HG03139 (cell line): Measurements from ENCODE around the gene MYCBP2.
A peak's percentile ranks its signal among the peaks of the same experiment; 100 is the strongest.
"Not testable (repeated sequence)": the region's sequence is repeated elsewhere in the genome, so short reads cannot be mapped to it uniquely, and the experiment has no call there.

Experiments used
- ATAC-seq: cut with Tn5 transposase; IDR thresholded peaks from one replicate; pipeline ENCODE4 v1.9.1; 2021; ENCODE audit not compliant: unreplicated experiment

The MYCBP2 gene

GRCh38 chr13:77337159-77337558, 10.3 kb upstream of the MYCBP2 start:
- no peak for ATAC-seq

GRCh38 chr13:77335543-77335942, 8.6 kb upstream of the MYCBP2 start:
- ATAC-seq, result no peak

- no peak for ATAC-seq
Observed at GRCh38 chr13:77333594-77333993, 6.7 kb upstream of the MYCBP2 start.

- no peak for ATAC-seq
Observed at GRCh38 chr13:77331421-77331820, 4.5 kb upstream of the MYCBP2 start.

- ATAC-seq, result no peak
Observed at GRCh38 chr13:77329911-77330584, 3.2 kb upstream of the MYCBP2 start.

- ATAC-seq, result peak; percentile 55
Observed at GRCh38 chr13:77329133-77329910, 2.4 kb upstream of the MYCBP2 start.

GRCh38 chr13:77328819-77329132, 1.9 kb upstream of the MYCBP2 start:
- ATAC-seq, result peak; percentile 1

GRCh38 chr13:77325371-77325980, 1.4 kb downstream of the MYCBP2 start:
- ATAC-seq, result no peak

- ATAC-seq, result no peak
Observed at GRCh38 chr13:77323858-77324257, 3.0 kb downstream of the MYCBP2 start.

- no peak for ATAC-seq
Observed at GRCh38 chr13:77319536-77319935, 7.4 kb downstream of the MYCBP2 start.

GRCh38 chr13:77318741-77319140, 8.2 kb downstream of the MYCBP2 start:
- ATAC-seq, result no peak

- no peak for ATAC-seq
Observed at GRCh38 chr13:77316430-77316829, 10.5 kb downstream of the MYCBP2 start.

GRCh38 chr13:77315509-77315908, 11.4 kb downstream of the MYCBP2 start:
- not testable (repeated sequence) for ATAC-seq

GRCh38 chr13:77313923-77314322, 13.0 kb downstream of the MYCBP2 start:
- no peak for ATAC-seq

- no peak for ATAC-seq
Observed at GRCh38 chr13:77312311-77312710, 14.6 kb downstream of the MYCBP2 start.

GRCh38 chr13:77310579-77311279, 16.2 kb downstream of the MYCBP2 start:
- no peak for ATAC-seq

- ATAC-seq, result no peak
Observed at GRCh38 chr13:77310161-77310560, 16.7 kb downstream of the MYCBP2 start.

GRCh38 chr13:77309254-77309653, 17.6 kb downstream of the MYCBP2 start:
- ATAC-seq, result no peak

- no peak for ATAC-seq
Observed at GRCh38 chr13:77306458-77306857, 20.4 kb downstream of the MYCBP2 start.

GRCh38 chr13:77305266-77305665, 21.6 kb downstream of the MYCBP2 start:
- no peak for ATAC-seq

- no peak for ATAC-seq
Observed at GRCh38 chr13:77300176-77301037, 26.5 kb downstream of the MYCBP2 start.
